ENCODE results near the gene MRGPRX2.

Gene MRGPRX2

GRCh38 chr11:19073454-19074415, 13.2 kb upstream of the MRGPRX2 start:
- DNase-seq = peak; percentile 90 to 93

GRCh38 chr11:19072464-19072863, 11.9 kb upstream of the MRGPRX2 start:
- peak in 1 of 2 experiments; percentile 13 for DNase-seq

GRCh38 chr11:19071255-19071654, 10.7 kb upstream of the MRGPRX2 start:
- peak; percentile 83 to 96 for DNase-seq

GRCh38 chr11:19059833-19060232, 684 bp downstream of the MRGPRX2 start:
- DNase-seq = no peak

- DNase-seq = no peak
Measured at GRCh38 chr11:19055905-19056304, 4.6 kb downstream of the MRGPRX2 start.

- DNase-seq = no peak
Measured at GRCh38 chr11:19055016-19055415, 5.5 kb downstream of the MRGPRX2 start.

- no peak for DNase-seq
Measured at GRCh38 chr11:19053909-19054308, 6.6 kb downstream of the MRGPRX2 start.

GRCh38 chr11:19050281-19050680, 10.2 kb downstream of the MRGPRX2 start:
- no peak for DNase-seq

GRCh38 chr11:19049351-19049750, 11.2 kb downstream of the MRGPRX2 start:
- DNase-seq = no peak

GRCh38 chr11:19040051-19040450, 20.5 kb downstream of the MRGPRX2 start:
- DNase-seq = no peak

GRCh38 chr11:19039409-19039808, 21.1 kb downstream of the MRGPRX2 start:
- no peak for DNase-seq

GRCh38 chr11:19032990-19033389, 27.5 kb downstream of the MRGPRX2 start:
- DNase-seq = no peak

- DNase-seq = no peak
Measured at GRCh38 chr11:19027829-19028595, 32.5 kb downstream of the MRGPRX2 start.

- DNase-seq = no peak
Measured at GRCh38 chr11:19026862-19027261, 33.7 kb downstream of the MRGPRX2 start.

- DNase-seq = no peak
Measured at GRCh38 chr11:19025481-19026406, 34.8 kb downstream of the MRGPRX2 start.

- DNase-seq = no peak
Measured at GRCh38 chr11:19020831-19021230, 39.7 kb downstream of the MRGPRX2 start.

GRCh38 chr11:19018901-19019300, 41.6 kb downstream of the MRGPRX2 start:
- no peak for DNase-seq

- no peak for DNase-seq
Measured at GRCh38 chr11:19013181-19013857, 47.2 kb downstream of the MRGPRX2 start.

- DNase-seq = no peak
Measured at GRCh38 chr11:19012636-19013035, 47.9 kb downstream of the MRGPRX2 start.

Data from NCI-H526 (cell line).